Endothelial cell (in vitro differentiated cells): ENCODE data around the gene ZSWIM5. TPM values are rescaled to one million over a fixed set of nuclear protein-coding genes. Genes with fewer than 3 reads are reported as not detected.

Experiments
- DNase-seq: peaks from one replicate; pipeline ENCODE4 v3.0.0; 2021; ENCODE audit warnings: low spot score
- H3K27ac Mint-ChIP-seq: one replicate; pipeline ENCODE4 v1.8.0; 2021; ENCODE audit warnings: mixed read lengths, inconsistent platforms; ENCODE audit not compliant: unreplicated experiment
- H3K27me3 Mint-ChIP-seq: one replicate; pipeline ENCODE4 v1.8.0; 2021; ENCODE audit warnings: mild to moderate bottlenecking, moderate library complexity, mixed read lengths, inconsistent platforms; ENCODE audit not compliant: unreplicated experiment
- H3K36me3 Mint-ChIP-seq: one replicate; pipeline ENCODE4 v1.8.0; 2021; ENCODE audit warnings: mild to moderate bottlenecking, low read depth, mixed read lengths, inconsistent platforms; ENCODE audit not compliant: unreplicated experiment
- H3K4me1 Mint-ChIP-seq: one replicate; pipeline ENCODE4 v1.8.0; 2021; ENCODE audit warnings: mild to moderate bottlenecking, mixed read lengths, inconsistent platforms; ENCODE audit not compliant: unreplicated experiment
- H3K4me3 Mint-ChIP-seq: one replicate; pipeline ENCODE4 v1.8.0; 2021; ENCODE audit warnings: mild to moderate bottlenecking, mixed read lengths, inconsistent platforms; ENCODE audit not compliant: unreplicated experiment
- H3K9me3 Mint-ChIP-seq: one replicate; pipeline ENCODE4 v1.8.0; 2021; ENCODE audit warnings: mixed read lengths, inconsistent platforms; ENCODE audit not compliant: unreplicated experiment
- CTCF ChIP-seq: fragments of 200-600 bp; sonication (generic); IDR thresholded peaks from one replicate; pipeline ENCODE4 v1.5.0; 2021; ENCODE audit warnings: antibody characterized with exemption; ENCODE audit not compliant: unreplicated experiment
- total RNA-seq: library from RNA; stranded (reverse); fragmentation: NEBNext Ultra II Directional; extraction: Animal tissue kit (Norgen Biotek cat#: 25700); gene quantifications from one replicate; pipeline ENCODE4 v1.2.1, GENCODE V29; 2021; ENCODE audit not compliant: unreplicated experiment

The ZSWIM5 gene
- total RNA-seq, 1 donor from 2014 or later, result 6.6 TPM

- DNase-seq, result no peak
- H3K4me1 Mint-ChIP-seq, result no peaks in the 10 kb centered on the region
- H3K4me3 Mint-ChIP-seq, result no peak overlapping the region
- no peaks in the 10 kb centered on the region for H3K36me3 Mint-ChIP-seq
- no peak for TF ChIP-seq CTCF
- no peaks in the 10 kb centered on the region for H3K9me3 Mint-ChIP-seq
- H3K27ac Mint-ChIP-seq, result no peak overlapping the region
- H3K27me3 Mint-ChIP-seq, result no peaks in the 10 kb centered on the region
Measured at GRCh38 chr1:45155957-45156356, 50.4 kb downstream of the ZSWIM5 start.

GRCh38 chr1:45155423-45155822, 51.0 kb downstream of the ZSWIM5 start:
- no peak for TF ChIP-seq CTCF
- H3K4me3 Mint-ChIP-seq, result no peak overlapping the region
- no peaks in the 10 kb centered on the region for H3K27me3 Mint-ChIP-seq
- no peaks in the 10 kb centered on the region for H3K9me3 Mint-ChIP-seq
- H3K4me1 Mint-ChIP-seq, result no peaks in the 10 kb centered on the region
- DNase-seq, result no peak
- no peak overlapping the region for H3K27ac Mint-ChIP-seq
- no peaks in the 10 kb centered on the region for H3K36me3 Mint-ChIP-seq

GRCh38 chr1:45152126-45152525, 54.3 kb downstream of the ZSWIM5 start:
- Mint-ChIP-seq H3K9me3 (no peaks in the 10 kb centered on the region), H3K27ac (no peak overlapping the region), H3K36me3 (no peaks in the 10 kb centered on the region)

GRCh38 chr1:45148209-45148825, 58.1 kb downstream of the ZSWIM5 start:
- no peaks in the 10 kb centered on the region for H3K27me3 Mint-ChIP-seq
- no peaks in the 10 kb centered on the region for H3K36me3 Mint-ChIP-seq

More at GRCh38 chr1:45152126-45152525, 54.3 kb downstream of the ZSWIM5 start:
- Mint-ChIP-seq H3K27me3 (no peaks in the 10 kb centered on the region), H3K4me1 (no peaks in the 10 kb centered on the region), H3K4me3 (no peak overlapping the region)
- no peak for DNase-seq
- no peak for TF ChIP-seq CTCF

More at GRCh38 chr1:45148209-45148825, 58.1 kb downstream of the ZSWIM5 start:
- Mint-ChIP-seq H3K27ac (no peak overlapping the region), H3K9me3 (no peaks in the 10 kb centered on the region), H3K4me3 (no peak overlapping the region), H3K4me1 (no peaks in the 10 kb centered on the region)
- DNase-seq, result no peak
- TF ChIP-seq CTCF, result no peak
